Activated T-cell treated with anti-CD3 and anti-CD28 coated beads for 24 hours (primary cell): Measurements from ENCODE around the gene RBMY1A1.
"Not testable (repeated sequence)": the region's sequence is repeated elsewhere in the genome, so short reads cannot be mapped to it uniquely, and the experiment has no call there.

Source experiments
- DNase-seq: peaks from one replicate; pipeline ENCODE4 v3.0.0-alpha.2; 2020; ENCODE audit warnings: low read depth

Gene RBMY1A1

DNA sequence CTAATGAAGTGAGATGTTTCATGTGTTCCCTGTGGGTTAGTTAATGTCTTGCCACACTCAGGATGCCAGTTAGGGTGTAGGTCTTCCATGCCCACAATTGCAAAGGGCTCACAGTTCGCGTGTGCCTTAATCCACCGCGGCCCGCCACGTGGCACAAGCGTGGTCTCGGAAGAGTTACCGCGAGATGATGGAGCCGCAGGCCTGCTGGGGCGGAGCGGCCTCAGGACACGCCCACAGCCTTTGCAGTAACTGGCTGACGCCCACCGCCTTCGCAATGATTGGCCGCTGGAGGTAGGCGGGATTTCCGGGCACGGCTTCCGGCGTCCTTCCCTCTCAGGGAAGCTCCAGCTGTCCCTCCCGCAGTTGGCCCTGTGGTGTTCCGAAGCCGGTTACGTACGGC is at the start of gene RBMY1A1:
RBMY1A1 (plus strand) TSS at position 301 of the 400 bp plus-strand sequence. CDS start 2,013 bp downstream, outside the sequence.
- not testable (repeated sequence) for DNase-seq

GRCh38 chrY:21511038-21511437 is 23.6 kb upstream of the RBMY1A1 start, which contains the start of gene RBMY1B:
RBMY1B (plus strand) TSS chrY:21511338; CDS start chrY:21513351, 2,013 bp downstream.
- not testable (repeated sequence) for DNase-seq

- not testable (repeated sequence) for DNase-seq
These were observed 24.8 kb downstream of the RBMY1A1 start for GRCh38 chrY:21559316-21559984.

- DNase-seq = no peak
These were observed 50.8 kb downstream of the RBMY1A1 start for GRCh38 chrY:21585449-21585848.

- DNase-seq = not testable (repeated sequence)
These were observed 51.8 kb downstream of the RBMY1A1 start for GRCh38 chrY:21586454-21586853.

GRCh38 chrY:21592059-21592458 is 57.4 kb downstream of the RBMY1A1 start:
- no peak for DNase-seq

DNA sequence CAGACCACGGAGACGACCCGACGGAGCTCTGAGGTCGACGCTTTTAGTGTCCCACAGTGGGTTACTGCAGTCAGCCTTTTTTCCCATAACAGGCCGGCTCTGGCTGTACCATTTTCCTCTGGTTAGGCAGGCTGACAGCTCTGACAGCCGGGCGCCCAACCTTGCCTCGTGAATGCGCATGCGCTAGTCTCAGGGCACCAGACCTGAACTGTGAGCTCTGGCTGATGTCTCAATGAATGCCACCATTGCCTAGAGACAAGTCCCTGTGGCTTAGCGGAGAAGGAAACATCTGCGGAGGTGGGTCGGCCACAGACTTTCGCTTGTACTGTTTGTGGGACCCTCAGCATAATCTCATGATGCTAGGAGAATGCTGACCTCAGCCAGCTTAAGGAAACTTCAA is 61.6 kb downstream of the RBMY1A1 start:
- not testable (repeated sequence) for DNase-seq
